Mesenchymal stem cell (in vitro differentiated cells and primary cell): ENCODE measurements around the gene NPAS3.
A peak's percentile ranks its signal among the peaks of the same experiment; 100 is the strongest.

Experiments used
- DNase-seq: peaks from one replicate; pipeline ENCODE4 v3.0.0-alpha.2; 2013
- H2AFZ ChIP-seq: one replicate; pipeline ENCODE4 v1.6.1; 2013; ENCODE audit warnings: low read depth, mild to moderate bottlenecking, control low read depth, inconsistent platforms, low read length, moderate library complexity
- H2AK5ac ChIP-seq: 2 replicates; pipeline ENCODE4 v1.6.1; 2013; ENCODE audit warnings: low read length, moderate library complexity, mild to moderate bottlenecking, inconsistent platforms; ENCODE audit not compliant: severe bottlenecking
- H2BK120ac ChIP-seq: one replicate; pipeline ENCODE4 v1.6.1; 2013; ENCODE audit warnings: low read depth, mild to moderate bottlenecking, inconsistent platforms, low read length, moderate library complexity
- H2BK12ac ChIP-seq, 2 experiments: one replicate each; pipeline ENCODE4 v1.6.1; 2013; ENCODE audit warnings: inconsistent platforms in 2 of 2, low read length in 2 of 2, mild to moderate bottlenecking in 2 of 2, moderate library complexity in 2 of 2, control low read depth in 1 of 2
- H2BK15ac ChIP-seq: one replicate; pipeline ENCODE4 v1.6.1; 2013; ENCODE audit warnings: mild to moderate bottlenecking, low read depth, inconsistent platforms; ENCODE audit not compliant: poor library complexity, severe bottlenecking
- H2BK5ac ChIP-seq: 2 replicates; pipeline ENCODE4 v1.6.1; 2013; ENCODE audit warnings: low read depth, mild to moderate bottlenecking, low read length, control low read depth, inconsistent platforms; ENCODE audit not compliant: poor library complexity, severe bottlenecking
- H3K14ac ChIP-seq, 2 experiments: one replicate each; pipeline ENCODE4 v1.6.1; 2013; ENCODE audit warnings: inconsistent platforms in 2 of 2, low read length in 2 of 2, control low read depth in 1 of 2, mild to moderate bottlenecking in 1 of 2, moderate library complexity in 1 of 2
- H3K18ac ChIP-seq, 2 experiments: one replicate each; pipeline ENCODE4 v1.6.1; 2013; ENCODE audit warnings: inconsistent platforms in 2 of 2, low read length in 2 of 2, control low read depth in 1 of 2, low read depth in 1 of 2, mild to moderate bottlenecking in 1 of 2
- H3K23ac ChIP-seq, 2 experiments: one replicate each; pipeline ENCODE4 v1.6.1; 2013; ENCODE audit warnings: inconsistent platforms in 2 of 2, low read length in 2 of 2, mild to moderate bottlenecking in 2 of 2, moderate library complexity in 2 of 2, control low read depth in 1 of 2
- H3K27ac ChIP-seq: 2 replicates; pipeline ENCODE4 v1.5.1; 2013; ENCODE audit warnings: mild to moderate bottlenecking, moderate library complexity, low read length, control low read depth, inconsistent platforms; ENCODE audit not compliant: poor library complexity, severe bottlenecking
- H3K27me3 ChIP-seq, 2 experiments: 2 replicates each; pipeline versions ENCODE4 v1.6.1 to v1.7.0; 2013; ENCODE audit warnings: low read length in 2 of 2, mild to moderate bottlenecking in 2 of 2, moderate library complexity in 2 of 2, control low read depth in 1 of 2, inconsistent platforms in 1 of 2; ENCODE audit not compliant: control insufficient read depth in 1 of 2, insufficient read depth in 1 of 2
- H3K36me3 ChIP-seq, 2 experiments: 2 replicates each; pipeline versions ENCODE4 v1.6.1 to v1.7.0; 2013; ENCODE audit warnings: low read length in 2 of 2, control low read depth in 1 of 2, inconsistent platforms in 1 of 2, low read depth in 1 of 2, mild to moderate bottlenecking in 1 of 2; ENCODE audit not compliant: insufficient read depth in 2 of 2, control insufficient read depth in 1 of 2
- H3K4ac ChIP-seq, 2 experiments: one replicate each; pipeline ENCODE4 v1.6.1; 2013; ENCODE audit warnings: inconsistent platforms in 2 of 2, low read length in 2 of 2, mild to moderate bottlenecking in 2 of 2, moderate library complexity in 2 of 2, control low read depth in 1 of 2, low read depth in 1 of 2
- H3K4me1 ChIP-seq: 2 replicates; pipeline ENCODE4 v1.6.1; 2013; ENCODE audit warnings: low read depth, low read length, control low read depth; ENCODE audit not compliant: control insufficient read depth, insufficient read depth
- H3K4me2 ChIP-seq: 2 replicates; pipeline ENCODE4 v1.6.1; 2013; ENCODE audit warnings: low read length, mild to moderate bottlenecking, inconsistent platforms; ENCODE audit not compliant: poor library complexity, severe bottlenecking
- H3K4me3 ChIP-seq, 2 experiments: 2 replicates each; pipeline versions ENCODE4 v1.5.1 to v1.7.0; 2013; ENCODE audit warnings: low read length in 2 of 2, mild to moderate bottlenecking in 2 of 2, control low read depth in 1 of 2, low read depth in 1 of 2; ENCODE audit not compliant: insufficient read depth in 1 of 2
- H3K79me1 ChIP-seq: replicated peaks from 2 replicates; pipeline ENCODE4 v1.6.1; 2013; ENCODE audit warnings: mild to moderate bottlenecking, control low read depth, low read length, inconsistent platforms; ENCODE audit not compliant: poor library complexity, severe bottlenecking
- H3K9ac ChIP-seq: 2 replicates; pipeline ENCODE4 v1.7.0; 2013; ENCODE audit warnings: mild to moderate bottlenecking, low read length, moderate library complexity
- H3K9me3 ChIP-seq: 2 replicates; pipeline ENCODE4 v1.7.0; 2013; ENCODE audit warnings: mild to moderate bottlenecking, low read length; ENCODE audit not compliant: control insufficient read depth
- H4K8ac ChIP-seq: one replicate; pipeline ENCODE4 v1.6.1; 2013; ENCODE audit warnings: inconsistent platforms, mild to moderate bottlenecking, low read length, moderate library complexity
- H4K91ac ChIP-seq: one replicate; pipeline ENCODE4 v1.6.1; 2013; ENCODE audit warnings: mild to moderate bottlenecking, low read length, inconsistent platforms
- WGBS: methylation state at CpG from one replicate; pipeline ENCODE4 v1.1.7; 2013; ENCODE audit warnings: mixed read lengths; 5-methylcytosine and 5-hydroxymethylcytosine counted together

NPAS3 gene

GRCh38 chr14:33065634-33066033 lies 127.0 kb downstream of the NPAS3 start:
- H3K27ac ChIP-seq: no peak overlapping the region
- no peaks in the 10 kb centered on the region for H3K79me1 ChIP-seq
- no peak overlapping the region for H4K8ac ChIP-seq
- H2BK5ac ChIP-seq: no peak overlapping the region
- no peak overlapping the region for H3K4me3 ChIP-seq
- H3K23ac ChIP-seq: no peak overlapping the region
- peaks cover 2% of the 10 kb centered on the region for H3K4me1 ChIP-seq
- no peak overlapping the region for H2BK15ac ChIP-seq
- no peak overlapping the region for H3K14ac ChIP-seq
- H3K4ac ChIP-seq: no peak overlapping the region
- no peak overlapping the region for H3K18ac ChIP-seq
- no peak overlapping the region for H2BK120ac ChIP-seq
- no peak overlapping the region for H3K9ac ChIP-seq
- no peak overlapping the region for H4K91ac ChIP-seq
- no peaks in the 10 kb centered on the region for H3K27me3 ChIP-seq
- no peaks in the 10 kb centered on the region for H3K9me3 ChIP-seq
- H3K4me2 ChIP-seq: no peak overlapping the region
- no peak overlapping the region for H2AK5ac ChIP-seq
- DNase-seq: no peak
- no peak overlapping the region for H2BK12ac ChIP-seq
- no peaks in the 10 kb centered on the region for H3K36me3 ChIP-seq
- H2AFZ ChIP-seq: no peak overlapping the region

GRCh38 chr14:33068040-33068439 lies 129.4 kb downstream of the NPAS3 start:
- Histone ChIP-seq H3K4me2 (no peak overlapping the region), H2BK15ac (no peak overlapping the region)

GRCh38 chr14:33068626-33069025 lies 129.9 kb downstream of the NPAS3 start:
- H3K4me1 ChIP-seq: peaks cover 2% of the 10 kb centered on the region
- no peaks in the 10 kb centered on the region for H3K79me1 ChIP-seq
- H2AFZ ChIP-seq: no peak overlapping the region
- no peak overlapping the region for H2AK5ac ChIP-seq
- no peak overlapping the region for H3K23ac ChIP-seq
- 98% methylated on average over 6 of the region's 6 CpGs for WGBS
- no peaks in the 10 kb centered on the region for H3K9me3 ChIP-seq
- H2BK15ac ChIP-seq: no peak overlapping the region
- H3K9ac ChIP-seq: no peak overlapping the region
- H3K27me3 ChIP-seq: no peaks in the 10 kb centered on the region
- peak overlapping the region in 1 of 2 experiments; percentile 32 for H3K4ac ChIP-seq
- H3K4me2 ChIP-seq: no peak overlapping the region
- no peak for DNase-seq
- H2BK120ac ChIP-seq: no peak overlapping the region
- no peak overlapping the region for H3K27ac ChIP-seq
- H4K91ac ChIP-seq: no peak overlapping the region
- no peaks in the 10 kb centered on the region for H3K36me3 ChIP-seq
- H2BK12ac ChIP-seq: no peak overlapping the region
- H3K14ac ChIP-seq: peak overlapping the region in 1 of 2 experiments; percentile 9
- H3K18ac ChIP-seq: peak overlapping the region in 1 of 2 experiments; percentile 18
- no peak overlapping the region for H3K4me3 ChIP-seq
- no peak overlapping the region for H2BK5ac ChIP-seq
- no peak overlapping the region for H4K8ac ChIP-seq

More at GRCh38 chr14:33068040-33068439, 129.4 kb downstream of the NPAS3 start:
- H3K36me3 ChIP-seq: no peaks in the 10 kb centered on the region
- no peak overlapping the region for H4K91ac ChIP-seq
- no peak overlapping the region for H2BK5ac ChIP-seq
- no peak overlapping the region for H3K4me3 ChIP-seq
- H3K27me3 ChIP-seq: no peaks in the 10 kb centered on the region
- H2BK12ac ChIP-seq: no peak overlapping the region
- no peak overlapping the region for H2BK120ac ChIP-seq
- no peak overlapping the region for H2AFZ ChIP-seq
- peaks cover 2% of the 10 kb centered on the region for H3K4me1 ChIP-seq
- no peaks in the 10 kb centered on the region for H3K9me3 ChIP-seq
- H3K14ac ChIP-seq: no peak overlapping the region
- no peak overlapping the region for H4K8ac ChIP-seq
- no peak overlapping the region for H3K27ac ChIP-seq
- no peaks in the 10 kb centered on the region for H3K79me1 ChIP-seq
- WGBS: 91% methylated on average over 3 of the region's 3 CpGs
- no peak for DNase-seq
- no peak overlapping the region for H2AK5ac ChIP-seq
- H3K9ac ChIP-seq: no peak overlapping the region
- no peak overlapping the region for H3K18ac ChIP-seq
- no peak overlapping the region for H3K23ac ChIP-seq
- H3K4ac ChIP-seq: no peak overlapping the region

DNA sequence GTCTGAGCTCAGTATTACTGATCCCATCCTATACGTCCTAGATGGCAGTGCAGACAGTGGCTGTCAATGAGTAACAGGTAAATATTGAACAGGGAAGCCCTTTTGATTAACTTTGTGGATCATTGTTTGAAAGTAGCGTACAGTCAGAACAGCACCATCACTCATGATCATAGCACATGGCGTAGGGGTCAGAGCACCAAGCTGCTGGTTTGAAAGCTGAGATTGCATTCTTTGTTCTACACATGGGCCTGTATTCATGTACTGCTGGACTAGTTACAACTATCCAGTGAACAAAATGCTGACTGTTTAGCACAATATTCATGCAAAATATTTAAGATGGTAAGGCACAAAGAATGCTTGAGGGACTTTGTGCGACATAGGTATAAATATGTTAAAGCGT lies 131.8 kb downstream of the NPAS3 start:
- H2AFZ ChIP-seq: no peak overlapping the region
- H3K79me1 ChIP-seq: no peaks in the 10 kb centered on the region
- WGBS: 99% methylated on average over 5 of the region's 5 CpGs
- H3K27me3 ChIP-seq: no peaks in the 10 kb centered on the region
- H3K4me2 ChIP-seq: no peak overlapping the region
- no peak overlapping the region for H2AK5ac ChIP-seq
- no peak overlapping the region for H3K14ac ChIP-seq
- H3K36me3 ChIP-seq: no peaks in the 10 kb centered on the region
- H3K27ac ChIP-seq: no peak overlapping the region
- H3K18ac ChIP-seq: no peak overlapping the region
- no peak overlapping the region for H4K8ac ChIP-seq
- H3K4ac ChIP-seq: peak overlapping the region in 1 of 2 experiments; percentile 47
- H3K4me3 ChIP-seq: no peak overlapping the region
- H3K4me1 ChIP-seq: peaks cover 2% of the 10 kb centered on the region
- no peak overlapping the region for H4K91ac ChIP-seq
- DNase-seq: no peak
- H3K23ac ChIP-seq: no peak overlapping the region
- no peak overlapping the region for H3K9ac ChIP-seq
- no peak overlapping the region for H2BK5ac ChIP-seq
- H2BK120ac ChIP-seq: no peak overlapping the region
- no peaks in the 10 kb centered on the region for H3K9me3 ChIP-seq
- H2BK15ac ChIP-seq: no peak overlapping the region
- no peak overlapping the region for H2BK12ac ChIP-seq
